HUDEP-2 (cell line): Measurements from ENCODE around the gene FARP1.

Experiments used
- DNase-seq, 76 experiments: peaks; one replicate each; lab custom pipeline; 2025; ENCODE audit not compliant: unreplicated experiment in 76 of 76; lab: John Stamatoyannopoulos, UW

The FARP1 gene

GRCh38 chr13:98134901-98135300 lies 8.0 kb upstream of the FARP1 start:
- no peak for DNase-seq

GRCh38 chr13:98141091-98141490 lies 1.8 kb upstream of the FARP1 start:
- no peak for DNase-seq

GRCh38 chr13:98141509-98142379 lies 1.1 kb upstream of the FARP1 start:
- DNase-seq: peak in 1 of 76 experiments; percentile 27

GRCh38 chr13:98143157-98143553 lies 261 bp downstream of the FARP1 start:
- DNase-seq: no peak

- no peak for DNase-seq
Measured at GRCh38 chr13:98143601-98144026, 720 bp downstream of the FARP1 start.

GRCh38 chr13:98144027-98144741 lies 1.3 kb downstream of the FARP1 start:
- peak in 11 of 76 experiments; percentile 3 to 26 (median 7) for DNase-seq

- peak in 8 of 76 experiments; percentile 2 to 24 (median 6) for DNase-seq
Measured at GRCh38 chr13:98144801-98145350, 2.0 kb downstream of the FARP1 start.

GRCh38 chr13:98147521-98147920 lies 4.6 kb downstream of the FARP1 start:
- no peak for DNase-seq

GRCh38 chr13:98150832-98151479 lies 8.1 kb downstream of the FARP1 start:
- DNase-seq: no peak

- peak in 1 of 76 experiments; percentile 2 for DNase-seq
Measured at GRCh38 chr13:98155475-98156109, 12.7 kb downstream of the FARP1 start.

GRCh38 chr13:98156259-98156658 lies 13.4 kb downstream of the FARP1 start:
- no peak for DNase-seq

- no peak for DNase-seq
Measured at GRCh38 chr13:98157188-98157587, 14.3 kb downstream of the FARP1 start.

- DNase-seq: no peak
Measured at GRCh38 chr13:98157609-98158008, 14.7 kb downstream of the FARP1 start.

GRCh38 chr13:98158172-98158899 lies 15.4 kb downstream of the FARP1 start:
- DNase-seq: no peak

GRCh38 chr13:98162935-98163334 lies 20.0 kb downstream of the FARP1 start:
- DNase-seq: no peak

- DNase-seq: no peak
Measured at GRCh38 chr13:98169331-98169730, 26.4 kb downstream of the FARP1 start.

GRCh38 chr13:98171900-98172589 lies 29.2 kb downstream of the FARP1 start:
- DNase-seq: peak in 25 of 76 experiments; percentile 2 to 38 (median 15)

- no peak for DNase-seq
Measured at GRCh38 chr13:98172590-98173422, 29.9 kb downstream of the FARP1 start.
